Common myeloid progenitor, CD34-positive (primary cell): ENCODE results near the gene JAKMIP1.
"Not testable (repeated sequence)": the region's sequence is repeated elsewhere in the genome, so short reads cannot be mapped to it uniquely, and the experiment has no call there.

ENCODE experiments used
- CTCF ChIA-PET: fragments of 350-600 bp; sonication (Branson Sonifier 250); formaldehyde crosslinking; loops from one replicate; lab custom pipeline; 2021; ENCODE audit warnings: antibody characterized with exemption; lab: Charles Lee
- POLR2A ChIA-PET: fragments of 350-600 bp; sonication (Branson Sonifier 250); formaldehyde crosslinking; loops from one replicate; lab custom pipeline; 2021; ENCODE audit warnings: antibody characterized with exemption; lab: Charles Lee
- DNase-seq, 3 donors: peaks; one replicate each; pipeline versions ENCODE4 v3.0.0 to v3.0.0-alpha.2; 2013
- H3K27ac ChIP-seq, 2 experiments: 1 replicate in 1 of 2; 2 replicates in 1 of 2; pipeline ENCODE4 v1.7.0; 2013; ENCODE audit warnings: inconsistent platforms in 2 of 2, low read length in 2 of 2, mild to moderate bottlenecking in 2 of 2, low read depth in 1 of 2, moderate library complexity in 1 of 2; ENCODE audit not compliant: severe bottlenecking in 2 of 2, insufficient read depth in 1 of 2, poor library complexity in 1 of 2
- H3K27me3 ChIP-seq, 5 experiments: replicated peaks in 2 of 5; 1 replicate in 3 of 5; 2 replicates in 2 of 5; pipeline versions ENCODE4 v1.6.1 to v1.7.0; 2013; ENCODE audit warnings: low read length in 4 of 5, mild to moderate bottlenecking in 2 of 5, moderate library complexity in 2 of 5, inconsistent platforms in 1 of 5; ENCODE audit not compliant: insufficient read depth in 5 of 5, control insufficient read depth in 4 of 5
- H3K36me3 ChIP-seq, 4 experiments: 1 replicate in 2 of 4; 2 replicates in 2 of 4; pipeline versions ENCODE4 v1.6.1 to v1.7.0; 2013; ENCODE audit warnings: low read length in 3 of 4, control low read depth in 1 of 4, mild to moderate bottlenecking in 1 of 4; ENCODE audit not compliant: control insufficient read depth in 4 of 4, insufficient read depth in 4 of 4
- H3K4me1 ChIP-seq, 4 experiments: 1 replicate in 3 of 4; 2 replicates in 1 of 4; pipeline versions ENCODE4 v1.6.1 to v1.7.1; 2013; ENCODE audit warnings: low read length in 3 of 4, mild to moderate bottlenecking in 3 of 4, control low read depth in 1 of 4, inconsistent platforms in 1 of 4, moderate library complexity in 1 of 4; ENCODE audit not compliant: control insufficient read depth in 4 of 4, insufficient read depth in 4 of 4; ENCODE audit errors: control extremely low read depth in 1 of 4
- H3K4me3 ChIP-seq, 7 experiments: 1 replicate in 4 of 7; 2 replicates in 3 of 7; pipeline versions ENCODE4 v1.5.1 to v1.7.0; 2013; ENCODE audit warnings: mild to moderate bottlenecking in 7 of 7, low read length in 6 of 7, moderate library complexity in 6 of 7, inconsistent platforms in 2 of 7, low read depth in 2 of 7, control low read depth in 1 of 7; ENCODE audit not compliant: insufficient read depth in 4 of 7, control insufficient read depth in 1 of 7; ENCODE audit errors: extremely low read depth in 1 of 7
- H3K9me3 ChIP-seq, 5 experiments: 1 replicate in 4 of 5; 2 replicates in 1 of 5; pipeline versions ENCODE4 v1.6.1 to v1.7.1; 2013; ENCODE audit warnings: low read length in 4 of 5, mild to moderate bottlenecking in 2 of 5, inconsistent platforms in 1 of 5, low read depth in 1 of 5, moderate library complexity in 1 of 5; ENCODE audit not compliant: control insufficient read depth in 4 of 5, insufficient read depth in 2 of 5; ENCODE audit errors: control extremely low read depth in 1 of 5
- WGBS: methylation state at CpG from one replicate; pipeline ENCODE4 v1.1.5; 2013; ENCODE audit not compliant: insufficient coverage; 5-methylcytosine and 5-hydroxymethylcytosine counted together

The JAKMIP1 gene

DNA sequence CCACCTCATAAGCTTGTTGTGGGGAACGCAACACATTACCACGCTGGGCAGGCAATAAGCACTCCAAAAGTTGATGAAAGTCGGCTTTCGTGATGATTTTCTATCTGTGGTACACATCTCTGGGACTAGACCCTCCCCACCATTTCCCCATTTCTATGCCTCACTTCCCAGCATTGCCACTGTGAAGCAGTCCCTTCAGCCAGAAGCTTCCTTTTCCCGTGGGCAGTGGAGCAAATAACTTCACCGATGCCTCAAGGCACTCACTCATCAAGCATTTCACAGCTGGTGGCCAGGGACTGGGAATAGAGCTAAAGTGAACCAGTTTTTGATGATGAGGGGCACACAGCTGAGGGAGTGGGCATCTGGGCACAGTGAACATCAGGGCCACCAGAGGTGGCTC, 201.0 kb downstream of the JAKMIP1 start:
- Histone ChIP-seq H3K9me3 (peaks cover 0 to 2% (median 0%) of the 10 kb centered on the region in 5 experiments), H3K4me3 (no peak overlapping the region), H3K4me1 (peaks cover 0 to 4% (median 0%) of the 10 kb centered on the region in 4 experiments), H3K27ac (no peak overlapping the region), H3K36me3 (no peaks in the 10 kb centered on the region), H3K27me3 (peaks cover 0 to 28% (median 2%) of the 10 kb centered on the region in 5 experiments)
- WGBS = 79% methylated on average over 6 of the region's 6 CpGs
- DNase-seq = no peak
- CTCF ChIA-PET = interaction anchor here (0.7 to 5.6 kb wide), 11 partner anchors 11 to 328 kb away, joined by 3 to 59 read pairs (median 4); partner anchors contain the start of gene C4orf50
- POLR2A ChIA-PET = no interaction called here

DNA sequence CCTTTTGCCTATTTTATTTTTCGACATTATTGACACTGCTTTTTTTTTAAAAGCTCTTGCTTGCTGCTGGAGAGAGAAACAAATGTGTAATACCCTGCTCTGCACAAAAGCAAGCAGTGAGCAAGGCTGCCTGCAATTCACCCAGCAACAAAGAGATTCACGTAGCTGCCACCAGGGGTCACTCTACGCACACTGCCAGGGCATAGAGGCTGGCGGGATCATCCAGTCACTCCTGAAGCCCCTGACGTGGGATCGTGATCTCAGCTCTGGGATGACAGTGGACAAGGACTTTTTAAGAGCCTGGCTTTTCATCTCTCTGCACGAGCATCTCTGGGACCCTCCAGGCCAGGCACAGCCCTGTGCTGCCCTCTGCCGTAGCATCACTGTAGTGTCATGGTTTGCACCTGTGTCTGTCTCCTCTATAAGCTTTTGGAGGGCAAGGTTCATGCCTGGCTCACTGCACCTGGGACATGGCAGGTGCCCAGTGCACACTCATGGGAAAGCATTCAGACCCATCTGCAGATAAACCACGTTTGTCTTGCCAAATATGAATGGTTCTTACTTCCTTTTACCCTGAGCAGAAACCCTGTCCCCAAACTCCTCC, 201.9 kb downstream of the JAKMIP1 start:
- POLR2A ChIA-PET = no interaction called here
- DNase-seq = peak; percentile 59 to 79 (median 71)

DNA sequence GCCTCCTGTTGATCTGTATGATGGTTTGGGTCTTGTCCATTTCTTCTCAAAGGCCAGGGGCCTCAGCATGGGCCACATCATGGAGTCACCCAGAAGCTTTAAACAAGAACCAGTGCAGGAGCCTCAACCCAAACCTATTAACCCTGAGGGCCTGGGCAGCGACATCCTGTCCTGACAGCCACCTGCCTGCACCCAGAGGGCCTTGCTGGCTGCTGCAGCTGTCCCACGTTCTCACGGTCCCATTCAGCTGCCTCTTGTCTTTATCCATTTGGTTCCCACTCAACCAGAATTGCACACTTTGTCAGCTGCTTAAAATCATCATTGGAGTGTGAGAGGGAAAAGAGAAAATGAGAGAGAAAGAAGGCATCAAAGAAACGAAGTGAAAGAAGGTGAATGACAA, 203.7 kb downstream of the JAKMIP1 start:
- ChIA-PET POLR2A (interaction anchor here (0.8 kb wide), 1 partner anchor 254 kb away, joined by 3 read pairs; no protein-coding TSS in a partner anchor), CTCF (interaction anchor here (1.5 to 5.6 kb wide), 8 partner anchors 12 to 336 kb away, joined by 3 to 59 read pairs (median 10); partner anchors contain the start of gene C4orf50)
- no peaks in the 10 kb centered on the region for H3K36me3 ChIP-seq

More for the DNA sequence above, 201.9 kb downstream of the JAKMIP1 start:
- Histone ChIP-seq H3K27me3 (peaks cover 0 to 32% (median 2%) of the 10 kb centered on the region in 5 experiments), H3K27ac (no peak overlapping the region), H3K4me3 (no peak overlapping the region), H3K36me3 (no peaks in the 10 kb centered on the region), H3K9me3 (no peaks in the 10 kb centered on the region), H3K4me1 (peaks cover 0 to 4% (median 0%) of the 10 kb centered on the region in 4 experiments)
- CTCF ChIA-PET = interaction anchor here (0.7 to 5.6 kb wide), 27 partner anchors 8 to 334 kb away, joined by 3 to 59 read pairs (median 5); partner anchors contain the start of gene C4orf50
- 13% methylated on average over 6 of the region's 9 CpGs for WGBS

DNA sequence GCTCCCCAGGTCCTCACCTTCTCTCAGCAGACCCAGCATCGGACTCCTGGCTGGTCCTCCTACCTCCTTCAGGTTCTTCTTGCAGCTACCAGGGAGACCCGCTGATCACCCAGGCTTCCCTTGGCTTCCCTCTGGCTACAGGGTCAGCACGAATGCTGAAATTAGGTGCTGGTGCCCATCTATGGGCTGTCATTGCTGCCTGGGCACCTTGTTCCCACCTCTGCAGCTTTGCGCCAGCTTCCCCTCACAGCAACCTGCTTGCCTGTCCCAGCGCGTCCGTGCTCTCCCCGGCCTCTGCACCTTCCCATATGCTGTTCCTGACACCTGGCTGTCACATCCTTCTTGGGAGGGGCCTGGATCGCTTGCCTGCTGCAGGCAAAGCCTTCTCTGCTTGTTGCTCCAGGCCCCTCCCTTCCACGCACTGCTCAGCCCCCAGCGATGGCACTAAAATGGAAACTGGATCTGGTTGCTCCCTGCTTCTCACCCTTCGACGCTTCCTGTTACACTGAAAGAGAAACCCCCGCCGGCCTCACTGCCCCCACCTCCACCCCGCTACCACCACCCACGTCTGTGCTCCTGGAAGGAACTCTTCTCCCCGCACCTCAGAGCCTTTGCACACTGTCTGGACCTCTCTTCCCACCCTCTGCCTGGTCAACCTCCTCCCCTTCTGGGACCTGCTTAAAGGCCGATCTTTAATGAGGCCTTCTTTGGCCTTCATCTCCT, 204.3 kb downstream of the JAKMIP1 start:
- no peak for DNase-seq
- H3K27me3 ChIP-seq = peaks cover 0 to 35% (median 2%) of the 10 kb centered on the region in 5 experiments
- CTCF ChIA-PET = interaction anchor here (1.4 to 5.6 kb wide), 5 partner anchors 17 to 254 kb away, joined by 4 to 59 read pairs (median 21); partner anchors contain the start of gene C4orf50
- no peak overlapping the region for H3K27ac ChIP-seq
- H3K4me3 ChIP-seq = no peak overlapping the region
- 64% methylated on average over 18 of the region's 19 CpGs for WGBS
- H3K4me1 ChIP-seq = peaks cover 0 to 4% (median 0%) of the 10 kb centered on the region in 4 experiments
- H3K9me3 ChIP-seq = no peaks in the 10 kb centered on the region
- POLR2A ChIA-PET = interaction anchor here (0.8 kb wide), 1 partner anchor 255 kb away, joined by 3 read pairs; no protein-coding TSS in a partner anchor
- H3K36me3 ChIP-seq = no peaks in the 10 kb centered on the region

More for the DNA sequence above, 203.7 kb downstream of the JAKMIP1 start:
- no peak overlapping the region for H3K4me3 ChIP-seq
- peaks cover 0 to 4% (median 0%) of the 10 kb centered on the region in 4 experiments for H3K4me1 ChIP-seq
- no peaks in the 10 kb centered on the region for H3K9me3 ChIP-seq
- H3K27me3 ChIP-seq = peaks cover 0 to 35% (median 2%) of the 10 kb centered on the region in 5 experiments
- 88% methylated on average over 4 of the region's 4 CpGs for WGBS
- no peak for DNase-seq
- no peak overlapping the region for H3K27ac ChIP-seq

DNA sequence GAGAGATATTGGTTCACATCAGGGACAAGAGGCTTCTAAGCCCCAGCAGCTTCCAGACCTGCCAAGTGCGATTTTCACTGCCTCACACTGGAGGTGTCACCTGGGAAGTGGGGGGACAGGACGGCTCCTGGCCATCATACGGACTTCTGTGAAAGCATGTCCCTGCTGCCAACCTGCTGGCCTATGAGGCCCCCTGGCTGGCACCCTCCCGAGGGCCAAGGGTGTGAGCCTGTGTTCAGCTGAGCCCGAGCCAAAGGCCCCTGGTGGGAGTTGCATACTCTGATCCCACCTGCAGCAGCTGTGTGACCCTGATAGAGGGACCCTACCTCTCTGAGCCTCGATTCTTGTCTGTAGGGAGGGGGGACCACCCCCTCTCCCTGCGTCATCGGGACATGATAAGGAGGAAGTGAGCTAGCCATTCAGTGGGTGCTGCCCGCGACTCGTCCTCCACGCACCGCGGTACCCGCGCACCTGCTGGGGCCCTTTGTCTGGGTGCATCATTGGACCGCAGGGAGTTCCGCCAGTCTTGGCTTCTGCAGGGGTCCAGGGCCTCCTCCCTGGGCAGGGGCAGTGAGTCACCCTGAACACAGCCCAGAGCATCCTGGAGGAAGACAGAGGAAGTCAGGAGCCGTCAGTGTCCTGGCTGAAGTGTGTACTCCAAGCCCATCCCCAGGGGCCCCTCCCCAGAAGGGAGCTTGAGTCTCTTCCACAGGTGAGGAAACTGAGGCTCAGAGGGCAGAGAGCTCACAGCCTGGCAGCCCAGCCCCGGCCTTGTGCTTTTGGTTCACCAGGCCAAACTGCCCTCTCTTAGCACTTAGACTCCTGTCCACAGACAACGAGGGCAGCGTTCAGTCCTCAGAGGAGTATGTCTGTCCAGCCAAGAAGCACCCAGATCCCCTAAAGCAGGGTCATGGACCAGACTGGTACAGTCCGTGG, 206.2 kb downstream of the JAKMIP1 start:
- POLR2A ChIA-PET = no interaction called here
- no peak for DNase-seq
- CTCF ChIA-PET = interaction anchor here (1.1 to 1.6 kb wide), 4 partner anchors 9 to 95 kb away, joined by 3 to 4 read pairs (median 3); no protein-coding TSS in a partner anchor

DNA sequence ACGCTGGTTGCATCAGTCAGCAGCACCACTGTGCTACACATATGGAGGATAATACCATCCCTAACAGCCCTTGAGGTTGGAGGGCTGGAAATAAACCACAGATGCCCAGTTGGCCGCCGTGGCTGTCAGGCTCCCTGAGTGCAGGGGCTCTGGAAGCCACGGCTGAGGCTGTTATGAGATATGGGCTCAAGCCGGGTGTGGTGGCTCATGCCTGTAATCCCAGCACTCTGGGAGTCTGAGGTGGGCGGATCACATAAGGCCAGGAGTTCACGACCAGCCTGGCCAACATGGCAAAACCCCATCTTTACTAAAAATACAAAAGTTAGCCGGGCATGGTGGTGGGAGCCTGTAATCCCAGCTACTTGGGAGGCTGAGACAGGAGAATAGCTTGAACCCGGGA, 207.0 kb downstream of the JAKMIP1 start:
- WGBS = 90% methylated on average over 8 of the region's 9 CpGs
- DNase-seq, POLR2A ChIA-PET, H3K36me3 ChIP-seq, H3K9me3 ChIP-seq, H3K27ac ChIP-seq, H3K4me1 ChIP-seq, H3K4me3 ChIP-seq: not testable (repeated sequence)
- H3K27me3 ChIP-seq = peaks cover 0 to 45% (median 0%) of the 10 kb centered on the region in 5 experiments
- CTCF ChIA-PET = interaction anchor here (1.2 to 1.6 kb wide), 2 partner anchors 9 to 18 kb away, joined by 3 read pairs; no protein-coding TSS in a partner anchor

More for the DNA sequence above, 206.2 kb downstream of the JAKMIP1 start:
- Histone ChIP-seq H3K27me3 (peaks cover 0 to 39% (median 0%) of the 10 kb centered on the region in 5 experiments), H3K4me3 (no peak overlapping the region), H3K27ac (no peak overlapping the region), H3K36me3 (no peaks in the 10 kb centered on the region), H3K4me1 (peaks cover 0 to 4% (median 0%) of the 10 kb centered on the region in 4 experiments), H3K9me3 (no peaks in the 10 kb centered on the region)
- 92% methylated on average over 23 of the region's 23 CpGs for WGBS
